Cardiac muscle cell (in vitro differentiated cells and primary cell): Measurements from ENCODE around the gene DPH2. TPM values are rescaled to one million over a fixed set of nuclear protein-coding genes. Genes with fewer than 3 reads are reported as not detected.

Source experiments
- DNase-seq, 2 donors: peaks; one replicate each; pipeline versions ENCODE4 v3.0.0 to v3.0.0-alpha.2; 2010 to 2017; ENCODE audit warnings: low read depth in 1 of 2, low spot score in 1 of 2
- H3K27ac ChIP-seq: fragments of 200-600 bp; sonication (generic); 2 replicates; pipeline ENCODE4 v1.5.1; 2016
- H3K27me3 ChIP-seq: fragments of 200-600 bp; sonication (generic); 2 replicates; pipeline ENCODE4 v1.6.0; 2016; ENCODE audit warnings: control low read depth
- H3K36me3 ChIP-seq: fragments of 200-600 bp; sonication (generic); 2 replicates; pipeline ENCODE4 v1.5.1; 2016; ENCODE audit warnings: control low read depth
- H3K4me1 ChIP-seq: fragments of 200-600 bp; sonication (generic); 2 replicates; pipeline ENCODE4 v1.8.1; 2017; ENCODE audit warnings: low read depth, mild to moderate bottlenecking, mixed run types
- H3K4me3 ChIP-seq: fragments of 200-600 bp; sonication (generic); 2 replicates; pipeline ENCODE4 v1.5.1; 2016; ENCODE audit warnings: mild to moderate bottlenecking
- H3K9me3 ChIP-seq: fragments of 200-600 bp; sonication (generic); 2 replicates; pipeline ENCODE4 v1.5.1; 2017; ENCODE audit warnings: low read depth, mild to moderate bottlenecking, control low read depth
- polyA plus RNA-seq: library from polyadenylated mRNA; unstranded; fragments of >200 nt; fragmentation: Nextera tagmentation; extraction: Ambion mirVana; gene quantifications from 2 replicates; pipeline ENCODE4 v1.2.1, GENCODE V29; 2016
- total RNA-seq: library from RNA; depleted of rRNA; stranded (reverse); fragments of >200 nt; gene quantifications from 2 replicates; pipeline ENCODE4 v1.2.3, GENCODE V29; 2016
- TF ChIP-seq, protein P1 (sequence below): IDR thresholded peaks from 2 replicates; pipeline ENCODE4 v1.5.1; 2012; ENCODE audit warnings: low read depth, mild to moderate bottlenecking, low read length

DPH2 gene
- total and polyA plus RNA-seq, 2 experiments from 2014 or later = 20.7 to 21.5 TPM

DNA sequence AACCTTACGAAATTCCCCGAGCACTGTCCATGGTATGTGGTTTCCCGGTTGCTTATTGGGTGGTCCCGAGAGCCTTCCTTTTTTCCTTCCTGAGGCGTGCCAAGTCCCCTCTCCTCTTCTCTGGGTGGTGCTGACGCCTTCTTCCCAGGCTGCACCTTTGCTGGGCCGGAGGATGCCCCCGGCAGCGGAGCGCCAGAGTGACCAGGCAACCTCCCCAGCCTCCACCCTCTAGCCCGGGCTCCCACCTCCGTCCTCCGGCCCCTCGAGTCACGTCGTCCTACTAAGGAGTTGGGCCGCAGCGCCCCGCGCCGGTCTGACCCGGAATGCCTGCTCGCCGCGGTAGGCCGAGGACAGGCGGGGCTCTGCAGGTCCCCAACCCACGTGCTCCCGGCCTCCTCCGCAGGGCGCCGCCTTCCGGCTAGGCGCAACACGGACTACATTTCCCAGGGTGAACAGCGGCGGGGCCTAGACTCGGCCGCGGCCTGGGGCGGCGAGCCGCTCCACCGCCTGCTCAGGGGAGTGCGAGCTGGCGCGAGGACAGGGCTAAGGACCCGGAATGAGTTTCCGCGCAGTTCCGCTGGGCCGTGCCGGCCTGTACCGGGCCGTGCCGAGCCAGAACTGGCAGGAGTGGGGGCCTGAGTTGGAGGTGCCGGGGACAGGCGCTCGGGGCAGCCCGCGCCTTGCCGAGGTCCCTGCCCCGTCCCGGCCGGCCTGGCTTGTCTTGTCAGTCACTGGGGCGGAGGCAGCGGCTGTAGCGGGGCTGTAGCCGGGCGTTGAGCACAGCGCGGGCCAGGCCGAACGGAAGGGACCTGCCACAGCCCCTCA, 23.4 kb upstream of the DPH2 start, which contains the start of gene IPO13:
Gene IPO13, plus strand, starts transcription at position 715 of the 825 bp plus-strand sequence. CDS start 651 bp downstream, outside the sequence.
- Histone ChIP-seq H3K9me3 (no peaks in the 10 kb centered on the region), H3K4me1 (peaks cover 12% of the 10 kb centered on the region), H3K27ac (peak within 1 kb of the TSS; percentile 99), H3K4me3 (peak within 1 kb of the TSS; percentile 56), H3K27me3 (no peaks in the 10 kb centered on the region), H3K36me3 (no peaks in the 10 kb centered on the region)
- TF ChIP-seq, protein P1, sequence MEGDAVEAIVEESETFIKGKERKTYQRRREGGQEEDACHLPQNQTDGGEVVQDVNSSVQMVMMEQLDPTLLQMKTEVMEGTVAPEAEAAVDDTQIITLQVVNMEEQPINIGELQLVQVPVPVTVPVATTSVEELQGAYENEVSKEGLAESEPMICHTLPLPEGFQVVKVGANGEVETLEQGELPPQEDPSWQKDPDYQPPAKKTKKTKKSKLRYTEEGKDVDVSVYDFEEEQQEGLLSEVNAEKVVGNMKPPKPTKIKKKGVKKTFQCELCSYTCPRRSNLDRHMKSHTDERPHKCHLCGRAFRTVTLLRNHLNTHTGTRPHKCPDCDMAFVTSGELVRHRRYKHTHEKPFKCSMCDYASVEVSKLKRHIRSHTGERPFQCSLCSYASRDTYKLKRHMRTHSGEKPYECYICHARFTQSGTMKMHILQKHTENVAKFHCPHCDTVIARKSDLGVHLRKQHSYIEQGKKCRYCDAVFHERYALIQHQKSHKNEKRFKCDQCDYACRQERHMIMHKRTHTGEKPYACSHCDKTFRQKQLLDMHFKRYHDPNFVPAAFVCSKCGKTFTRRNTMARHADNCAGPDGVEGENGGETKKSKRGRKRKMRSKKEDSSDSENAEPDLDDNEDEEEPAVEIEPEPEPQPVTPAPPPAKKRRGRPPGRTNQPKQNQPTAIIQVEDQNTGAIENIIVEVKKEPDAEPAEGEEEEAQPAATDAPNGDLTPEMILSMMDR = peak; percentile 68
- peak; percentile 96 to 98 for DNase-seq

DNA sequence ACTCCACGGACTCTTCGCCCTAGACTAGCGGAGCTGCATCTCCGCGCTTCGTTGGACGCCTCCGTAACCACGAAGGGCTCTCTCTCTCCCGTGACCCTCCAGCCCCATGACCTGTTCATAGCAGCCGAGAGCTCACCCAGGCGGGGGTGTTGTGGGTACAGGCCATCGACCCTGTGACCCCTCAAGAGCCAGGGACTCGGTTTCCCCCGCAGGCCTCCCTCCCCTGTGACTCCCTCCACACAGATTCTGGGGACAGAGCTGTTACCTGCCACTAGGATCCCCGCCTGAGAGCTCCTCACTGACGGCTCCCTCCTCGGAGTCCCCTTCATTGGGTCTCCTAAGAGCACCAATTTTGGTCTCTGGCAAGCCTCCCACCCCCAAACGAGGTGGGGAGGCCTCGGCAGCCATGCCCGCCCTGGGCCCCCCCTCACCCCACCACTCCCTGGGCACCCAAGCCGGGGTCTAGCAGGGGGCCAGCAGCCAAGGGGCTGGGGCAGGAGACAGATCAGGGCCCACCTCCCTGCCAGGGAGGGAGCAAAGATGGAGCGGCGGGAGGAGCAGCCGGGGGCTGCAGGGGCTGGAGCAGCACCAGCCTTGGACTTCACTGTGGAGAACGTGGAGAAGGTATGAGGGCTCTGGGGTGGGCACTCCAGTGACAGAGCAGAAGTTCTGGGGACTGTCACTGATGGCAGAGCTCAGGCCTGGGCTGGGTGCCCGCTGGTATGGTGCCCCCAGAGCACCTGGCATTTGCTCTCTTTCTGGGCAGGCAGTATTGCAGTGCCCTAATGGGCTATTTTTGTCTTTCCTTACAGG, 22.5 kb upstream of the DPH2 start:
- no peaks in the 10 kb centered on the region for H3K27me3 ChIP-seq
- TF ChIP-seq, protein P1 = no peak
- H3K27ac ChIP-seq = peak overlapping the region; percentile 99
- no peaks in the 10 kb centered on the region for H3K36me3 ChIP-seq
- peaks cover 12% of the 10 kb centered on the region for H3K4me1 ChIP-seq
- H3K9me3 ChIP-seq = no peaks in the 10 kb centered on the region
- H3K4me3 ChIP-seq = peak overlapping the region; percentile 56
- DNase-seq = no peak

GRCh38 chr1:43947874-43948437, 21.9 kb upstream of the DPH2 start:
- Histone ChIP-seq H3K36me3 (no peaks in the 10 kb centered on the region), H3K4me3 (peak overlapping the region; percentile 56), H3K4me1 (peaks cover 12% of the 10 kb centered on the region), H3K27me3 (no peaks in the 10 kb centered on the region), H3K27ac (no peak overlapping the region), H3K9me3 (no peaks in the 10 kb centered on the region)
- no peak for DNase-seq
- TF ChIP-seq, protein P1 = no peak

- Histone ChIP-seq H3K36me3 (no peaks in the 10 kb centered on the region), H3K27me3 (no peaks in the 10 kb centered on the region), H3K4me1 (peaks cover 16% of the 10 kb centered on the region), H3K27ac (no peak overlapping the region), H3K9me3 (no peaks in the 10 kb centered on the region), H3K4me3 (no peak overlapping the region)
- TF ChIP-seq, protein P1 = no peak
- no peak for DNase-seq
These were observed 20.1 kb upstream of the DPH2 start for GRCh38 chr1:43949678-43950077.
